ENCODE results near the gene RNF227. TPM values are rescaled to one million over a fixed set of nuclear protein-coding genes. Genes with fewer than 3 reads are reported as not detected.
"Not testable (repeated sequence)": the region's sequence is repeated elsewhere in the genome, so short reads cannot be mapped to it uniquely, and the experiment has no call there.

Gene RNF227
- total RNA-seq: 9.3 TPM

- peak; percentile 95 for DNase-seq
These were observed at the start of gene RNF227 for GRCh38 chr17:7915611-7916384. TSS of gene RNF227 (minus strand) at chr17:7916289. CDS start at chr17:7916195, 94 bp downstream.

GRCh38 chr17:7961421-7961820 lies 45.3 kb upstream of the RNF227 start:
- DNase-seq: no peak

DNA sequence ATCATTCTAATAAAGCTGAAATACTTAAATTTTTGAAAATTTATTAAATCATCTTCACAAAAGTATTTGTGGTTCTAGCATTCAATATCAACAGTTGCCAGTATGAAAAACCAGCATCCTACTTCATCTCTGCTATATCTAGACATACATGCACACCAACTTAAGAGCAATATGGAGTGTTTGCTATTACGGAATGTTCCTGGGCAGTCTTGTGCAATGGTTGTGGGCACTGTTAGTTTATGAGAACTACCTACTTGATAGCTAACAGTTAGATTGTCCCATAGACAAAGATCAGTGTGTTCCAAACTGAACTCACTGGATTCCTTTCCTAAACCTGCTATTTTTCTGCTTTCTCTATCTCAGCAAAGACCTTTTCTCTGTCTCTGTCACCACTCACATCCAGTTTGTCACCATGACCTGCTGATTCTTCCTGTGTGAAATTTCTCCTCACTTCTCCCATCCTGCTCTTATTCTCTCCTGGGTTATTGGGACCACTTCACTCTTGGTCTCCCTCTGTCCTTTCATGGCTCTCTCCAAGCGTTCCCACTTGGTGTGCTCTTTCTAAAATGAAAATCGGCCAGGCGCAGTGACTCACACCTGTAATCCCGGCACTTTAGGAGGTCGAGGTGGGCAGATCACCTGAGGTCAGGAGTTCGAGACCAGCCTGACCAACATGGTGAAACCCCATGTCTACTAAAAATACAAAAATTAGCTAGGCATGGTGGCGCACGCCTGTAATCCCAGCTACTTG lies 43.6 kb upstream of the RNF227 start:
- DNase-seq: no peak

DNA sequence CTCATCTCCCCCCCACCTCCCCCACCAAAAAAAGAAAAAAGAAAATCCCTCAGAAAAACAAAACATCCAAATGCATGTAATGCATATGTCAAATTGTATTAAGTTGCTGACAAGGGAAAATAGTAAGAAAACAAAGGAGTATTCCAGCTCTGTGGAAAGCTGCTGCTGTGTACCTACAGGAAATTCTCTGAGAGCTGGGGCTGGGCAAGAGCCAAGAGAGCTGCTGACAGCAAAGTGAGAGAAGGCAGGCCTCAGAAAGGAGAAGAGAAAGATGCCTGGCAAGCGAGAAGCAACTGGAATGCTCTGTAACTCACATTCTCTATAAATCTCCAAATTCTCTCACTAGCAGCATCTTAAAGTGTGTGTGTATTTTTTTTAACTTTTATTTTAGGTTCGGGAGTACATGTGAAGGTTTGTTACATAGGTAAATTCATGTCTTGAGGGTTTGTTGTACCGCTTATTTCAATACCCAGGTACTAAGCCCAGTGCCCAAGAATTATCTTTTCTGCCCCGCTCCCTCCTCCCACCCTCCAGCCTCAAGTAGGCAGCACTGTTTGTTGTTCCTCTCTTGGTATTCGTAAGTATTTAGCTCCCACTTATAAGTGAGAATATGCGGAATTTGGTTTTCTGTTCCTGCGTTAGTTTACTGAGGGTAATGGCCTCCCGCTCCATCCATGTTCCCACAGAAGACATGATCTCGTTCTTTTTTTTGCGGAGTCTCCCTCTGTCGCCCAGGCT lies 40.3 kb upstream of the RNF227 start:
- DNase-seq: no peak

- no peak for DNase-seq
These were observed 39.5 kb upstream of the RNF227 start for GRCh38 chr17:7955414-7956227.

DNA sequence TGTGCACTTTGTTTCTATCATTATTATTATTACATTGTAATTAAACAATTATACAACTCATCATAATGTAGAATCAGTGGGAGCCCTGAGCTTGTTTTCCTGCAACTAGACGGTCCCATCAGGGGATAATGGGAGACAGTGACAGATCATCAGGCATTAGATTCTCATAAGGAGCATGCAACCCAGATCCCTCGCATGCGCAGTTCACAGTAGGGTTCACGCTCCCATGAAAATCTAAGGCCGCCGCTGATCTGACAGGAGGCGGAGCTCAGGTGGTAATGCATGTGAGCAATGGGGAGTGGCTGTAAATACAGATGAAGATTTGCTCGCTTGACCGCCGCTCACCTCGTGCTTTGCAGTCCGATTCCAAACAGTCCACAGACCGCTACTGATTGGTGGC lies 37.2 kb upstream of the RNF227 start:
- not testable (repeated sequence) for DNase-seq

DNA sequence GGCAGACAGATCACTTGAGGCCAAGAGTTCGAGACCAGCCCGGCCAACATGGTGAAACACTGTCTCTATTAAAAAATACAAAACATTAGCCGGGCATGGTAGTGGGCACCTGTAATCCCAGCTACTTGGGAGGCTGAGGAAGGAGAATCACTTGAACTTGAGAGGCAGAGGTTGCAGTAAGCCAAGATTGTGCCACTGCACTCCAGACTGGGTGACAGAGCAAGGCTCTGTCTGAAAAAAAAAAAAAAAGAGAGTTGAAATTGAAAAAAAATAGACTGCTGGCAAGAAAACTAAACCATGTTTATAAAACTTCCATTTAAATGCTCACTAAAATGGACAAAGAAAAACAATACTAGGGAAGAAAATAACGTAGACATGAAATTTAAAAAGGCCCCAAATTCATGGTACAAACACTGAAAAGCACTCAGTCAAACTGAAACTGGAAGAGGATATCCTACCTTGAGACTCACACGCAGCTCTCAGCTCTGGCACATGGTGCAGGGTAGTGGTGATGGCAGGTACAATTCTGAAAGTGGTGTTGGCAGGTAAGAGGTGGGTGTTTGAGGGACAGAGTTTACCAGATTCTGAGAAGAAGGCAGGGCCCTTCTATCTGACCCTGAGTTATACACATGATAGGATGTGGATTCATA lies 35.2 kb upstream of the RNF227 start:
- no peak for DNase-seq

GRCh38 chr17:7950578-7950977 lies 34.5 kb upstream of the RNF227 start:
- no peak for DNase-seq

DNA sequence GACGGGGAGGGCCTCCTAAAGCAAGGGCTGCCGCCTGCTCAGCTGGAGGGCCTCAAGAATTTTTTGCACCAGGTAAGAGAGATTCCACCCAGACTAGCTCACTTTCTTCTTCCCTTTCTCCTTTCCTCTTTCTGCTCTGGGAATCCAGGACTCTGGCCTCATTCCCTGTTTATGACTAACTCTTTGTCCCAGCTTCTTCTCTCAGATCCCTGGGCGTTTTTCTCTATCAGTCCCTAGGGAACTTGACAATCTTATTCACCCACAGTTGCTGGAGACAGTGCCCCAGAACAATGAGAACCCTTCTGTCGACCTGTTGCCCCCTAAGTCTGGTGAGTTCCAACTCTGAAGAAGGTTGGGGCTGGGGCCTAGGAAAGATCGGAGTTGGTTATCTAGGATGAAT lies 31.6 kb upstream of the RNF227 start:
- no peak for DNase-seq

GRCh38 chr17:7946441-7946840 lies 30.4 kb upstream of the RNF227 start:
- DNase-seq: no peak

DNA sequence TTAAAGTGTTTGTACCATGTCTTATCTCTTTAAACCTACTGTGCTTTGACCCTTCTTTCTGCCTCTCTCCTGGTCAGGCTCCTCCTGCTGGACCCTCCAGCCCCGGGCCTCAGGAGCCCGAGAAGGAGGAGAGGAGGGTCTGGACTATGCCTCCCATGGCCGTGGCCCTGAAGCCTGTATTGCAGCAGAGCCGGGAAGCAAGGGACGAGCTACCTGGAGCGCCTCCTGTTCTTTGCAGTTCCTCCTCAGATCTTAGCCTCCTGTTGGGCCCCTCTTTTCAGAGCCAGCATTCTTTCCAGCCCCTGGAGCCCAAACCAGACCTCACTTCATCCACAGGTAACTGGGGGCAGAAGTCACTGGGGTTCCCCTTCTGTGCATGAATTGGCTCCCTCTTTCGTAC lies 29.6 kb upstream of the RNF227 start:
- no peak for DNase-seq

DNA sequence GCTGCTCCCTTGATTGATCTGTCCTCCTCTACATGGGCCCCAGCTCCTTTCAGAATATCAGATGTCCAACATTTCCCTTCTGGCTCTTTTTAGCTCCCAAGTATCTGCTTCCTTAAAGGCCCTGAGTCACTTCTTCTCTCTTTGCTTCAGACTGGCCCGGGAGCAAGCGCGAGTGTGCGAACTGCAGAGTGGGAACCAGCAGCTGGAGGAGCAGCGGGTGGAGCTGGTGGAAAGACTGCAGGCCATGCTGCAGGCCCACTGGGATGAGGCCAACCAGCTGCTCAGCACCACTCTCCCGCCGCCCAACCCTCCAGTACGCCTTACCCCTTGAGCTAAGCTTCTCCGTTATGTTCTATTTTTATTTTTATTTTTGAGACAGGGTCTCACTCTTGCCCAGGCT lies 28.2 kb upstream of the RNF227 start:
- DNase-seq: no peak

DNA sequence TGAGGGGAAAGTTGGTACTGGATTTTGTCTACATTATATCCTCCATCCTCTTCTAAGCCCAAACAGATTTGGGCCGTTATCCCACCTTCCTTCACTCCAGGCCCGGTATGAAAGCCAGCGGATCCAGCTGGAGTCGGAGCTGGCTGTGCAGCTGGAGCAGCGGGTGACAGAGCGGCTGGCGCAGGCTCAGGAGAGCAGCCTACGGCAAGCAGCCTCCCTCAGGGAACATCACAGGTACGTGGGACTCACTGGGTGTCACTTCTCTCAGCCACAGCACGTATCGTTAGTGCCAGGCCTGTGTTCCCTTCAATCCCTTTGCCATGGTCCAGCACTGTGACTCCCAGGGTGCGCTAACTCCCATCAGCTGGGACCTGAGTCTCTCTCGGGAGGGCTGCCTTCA lies 27.2 kb upstream of the RNF227 start:
- no peak for DNase-seq

- no peak for DNase-seq
These were observed 24.7 kb upstream of the RNF227 start for GRCh38 chr17:7940743-7941142.

DNA sequence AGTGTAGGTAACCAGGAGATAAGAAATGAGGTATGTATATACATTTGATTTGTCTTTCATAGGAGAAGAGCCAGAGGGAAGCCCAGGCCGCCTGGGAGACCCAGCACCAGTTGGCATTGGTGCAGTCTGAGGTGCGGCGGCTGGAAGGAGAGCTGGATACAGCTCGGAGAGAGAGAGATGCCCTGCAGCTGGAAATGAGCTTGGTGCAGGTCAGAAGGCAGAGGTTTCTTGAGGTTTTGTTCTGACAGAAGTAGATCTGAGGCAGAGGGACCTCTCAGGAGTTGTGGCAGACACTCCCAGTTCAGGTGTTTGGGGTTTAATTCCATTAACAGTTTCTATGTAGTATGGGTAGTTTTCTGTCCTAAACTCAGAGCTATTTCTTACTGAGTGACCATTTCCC lies 23.9 kb upstream of the RNF227 start:
- DNase-seq: no peak

DNA sequence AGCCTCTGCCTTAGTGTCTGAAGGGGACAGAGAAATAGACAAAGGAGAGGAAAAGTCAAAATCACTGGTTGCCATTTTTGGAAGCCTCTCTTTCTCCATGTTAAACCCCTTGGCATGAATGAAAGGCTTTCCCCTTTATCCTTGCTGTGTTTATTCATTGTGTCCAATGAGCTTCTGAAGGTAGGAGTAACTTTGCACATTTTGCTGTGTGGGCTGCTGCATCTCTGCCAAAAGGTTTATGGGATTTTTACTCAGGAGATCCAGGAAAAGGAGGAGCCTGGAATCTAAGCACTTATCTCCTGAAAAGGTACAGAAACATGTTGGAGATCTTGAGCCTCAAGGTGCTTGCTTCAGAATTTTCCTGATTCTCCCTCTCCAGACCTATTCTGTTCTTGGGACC lies 19.8 kb upstream of the RNF227 start:
- DNase-seq: no peak

GRCh38 chr17:7932949-7933348 lies 16.9 kb upstream of the RNF227 start:
- no peak for DNase-seq

DNA sequence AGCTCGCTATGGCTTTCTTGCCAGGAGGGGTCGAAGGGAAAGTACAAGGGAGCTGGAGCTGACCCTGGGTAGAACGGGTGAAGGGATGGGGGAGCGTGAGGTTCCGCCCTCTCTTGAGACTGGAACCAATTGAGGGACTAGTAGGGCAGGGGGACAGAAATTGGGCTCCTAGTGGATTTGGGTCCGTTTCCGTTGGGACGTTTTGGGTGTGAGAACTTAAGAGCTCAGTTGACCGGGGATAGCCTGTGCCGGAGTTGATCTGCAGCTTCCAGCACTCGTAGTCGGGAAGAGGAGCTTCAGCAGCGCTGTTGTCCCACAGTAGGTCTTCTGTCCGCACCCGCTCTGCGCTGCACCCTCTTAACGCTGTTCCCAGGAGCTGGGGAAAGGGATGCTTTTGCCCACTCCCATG lies 16.4 kb upstream of the RNF227 start:
- DNase-seq: peak; percentile 63

GRCh38 chr17:7931709-7932482 lies 15.8 kb upstream of the RNF227 start, which contains the start of the genes CNTROB and TRAPPC1:
TSS of gene CNTROB (plus strand) at chr17:7932206. CDS start at chr17:7933080, 874 bp downstream.
TSS of gene TRAPPC1 (minus strand) at chr17:7931946. CDS start at chr17:7931829, 117 bp downstream.
- peak; percentile 99 for DNase-seq

GRCh38 chr17:7930841-7931631 lies 14.9 kb upstream of the RNF227 start:
- DNase-seq: no peak

All from skin of body (tissue), 2 donors.